Glomerular visceral epithelial cell (primary cell): ENCODE results near the gene VPS35L.
"Not testable (repeated sequence)": the region's sequence is repeated elsewhere in the genome, so short reads cannot be mapped to it uniquely, and the experiment has no call there.

Source experiments
- DNase-seq: peaks from one replicate; pipeline ENCODE4 v3.0.0-alpha.2; 2016; ENCODE audit errors: extremely low spot score

The VPS35L gene

GRCh38 chr16:19649980-19650379 lies 94.5 kb downstream of the VPS35L start:
- DNase-seq = no peak

GRCh38 chr16:19654147-19654546 lies 98.6 kb downstream of the VPS35L start:
- DNase-seq = no peak

DNA sequence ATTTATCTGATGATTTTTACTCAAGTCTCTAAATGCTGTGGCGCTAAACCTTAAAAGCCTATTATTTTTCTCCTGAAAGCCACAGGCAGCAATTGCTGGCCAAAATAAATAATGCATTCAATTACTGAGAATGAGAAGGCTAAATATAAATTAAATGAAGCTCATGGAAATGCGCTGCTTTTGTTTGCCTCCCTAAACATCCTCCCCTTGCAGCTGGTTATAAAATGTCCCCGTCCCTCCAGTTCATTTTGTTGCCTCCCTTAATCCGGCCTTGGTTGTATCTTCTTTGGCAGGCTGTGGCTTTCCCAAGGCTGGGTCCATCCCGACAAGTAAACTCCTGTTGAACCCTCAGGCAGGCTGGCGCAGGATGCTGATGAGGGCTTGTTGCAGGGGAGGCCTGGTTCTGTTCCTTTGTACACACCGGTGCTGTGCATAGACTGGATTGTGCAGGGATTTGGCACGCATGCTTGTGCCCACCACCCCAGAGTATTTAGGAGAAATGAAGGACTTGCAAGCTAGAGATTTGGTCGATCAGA lies 99.8 kb downstream of the VPS35L start:
- DNase-seq = no peak

GRCh38 chr16:19657831-19658230 lies 102.3 kb downstream of the VPS35L start:
- no peak for DNase-seq

DNA sequence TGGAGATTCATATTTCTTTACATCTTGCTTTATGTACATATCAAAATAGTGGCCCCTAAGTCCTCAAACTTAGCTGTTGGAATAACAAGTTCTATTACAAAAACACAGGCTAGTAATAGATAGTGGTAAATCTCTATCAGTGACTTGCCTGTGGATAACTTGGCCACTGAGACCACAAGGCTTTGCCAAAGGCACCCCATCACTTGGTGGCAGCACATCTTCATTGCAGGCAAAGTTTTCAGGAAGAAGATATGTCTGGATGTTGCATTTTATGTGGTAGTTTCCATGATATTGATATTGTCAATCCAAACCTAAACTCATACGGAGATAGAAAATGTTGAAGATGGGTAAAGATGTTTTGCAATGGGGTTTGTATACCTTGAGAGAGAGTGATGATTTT lies 104.1 kb downstream of the VPS35L start:
- DNase-seq = no peak

DNA sequence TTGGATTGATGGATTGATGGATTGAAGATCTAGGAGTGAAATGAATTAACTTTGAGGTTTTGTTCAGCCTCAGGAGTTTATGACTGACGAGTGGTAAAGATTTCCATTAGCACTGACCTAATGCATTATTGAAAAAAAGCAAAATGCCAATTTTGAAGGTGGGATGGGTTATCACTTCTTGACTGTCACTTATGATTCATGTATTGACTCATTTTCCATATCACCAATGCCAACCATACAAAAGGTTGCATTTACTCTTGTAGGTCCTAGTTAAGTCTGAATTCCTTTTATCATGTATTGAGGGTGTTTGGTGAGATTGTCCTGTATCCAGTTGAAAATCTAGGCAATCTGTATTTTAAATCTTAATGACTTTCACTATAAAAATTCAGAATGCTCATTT lies 104.9 kb downstream of the VPS35L start:
- no peak for DNase-seq

DNA sequence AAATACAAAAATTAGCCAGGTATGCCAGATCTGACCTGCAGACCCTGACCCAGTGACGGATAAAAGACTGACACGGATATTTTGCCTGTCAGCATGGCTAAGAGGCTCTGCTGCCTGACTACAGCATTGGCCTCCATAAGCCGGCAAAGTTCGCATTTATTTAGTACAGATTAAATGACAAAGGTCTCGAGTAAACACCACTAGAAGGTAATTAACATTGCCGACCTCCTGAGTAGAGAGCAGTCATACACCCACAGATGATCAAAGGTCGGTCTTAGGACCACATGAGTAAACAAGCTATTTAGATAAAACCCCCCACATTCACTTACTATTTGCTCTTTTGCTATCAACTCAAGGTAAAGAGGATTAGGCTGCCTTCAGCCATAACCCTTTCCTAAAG lies 106.8 kb downstream of the VPS35L start:
- no peak for DNase-seq

GRCh38 chr16:19664166-19664565 lies 108.7 kb downstream of the VPS35L start:
- no peak for DNase-seq

DNA sequence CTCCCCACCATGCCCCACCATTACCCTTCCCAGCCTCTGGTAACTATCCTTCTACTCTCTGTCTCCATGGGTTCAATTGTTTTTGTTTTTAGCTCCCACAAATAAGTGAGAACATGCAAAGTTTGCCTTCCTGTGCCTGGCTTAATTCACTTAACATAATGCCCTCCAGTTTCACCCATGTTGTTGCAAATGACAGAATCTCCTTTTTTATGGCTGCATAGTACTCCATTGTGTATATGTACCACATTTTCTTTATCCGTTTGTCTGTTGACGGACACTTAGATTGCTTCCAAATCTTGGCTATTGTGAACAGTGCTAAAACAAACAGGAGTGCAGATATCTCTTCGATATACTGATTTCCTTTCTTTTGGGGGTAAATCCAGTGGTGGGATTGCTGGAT lies 109.8 kb downstream of the VPS35L start:
- not testable (repeated sequence) for DNase-seq

GRCh38 chr16:19666477-19666876 lies 111.0 kb downstream of the VPS35L start:
- no peak for DNase-seq

- no peak for DNase-seq
Observed at GRCh38 chr16:19672378-19672777, 116.9 kb downstream of the VPS35L start.

DNA sequence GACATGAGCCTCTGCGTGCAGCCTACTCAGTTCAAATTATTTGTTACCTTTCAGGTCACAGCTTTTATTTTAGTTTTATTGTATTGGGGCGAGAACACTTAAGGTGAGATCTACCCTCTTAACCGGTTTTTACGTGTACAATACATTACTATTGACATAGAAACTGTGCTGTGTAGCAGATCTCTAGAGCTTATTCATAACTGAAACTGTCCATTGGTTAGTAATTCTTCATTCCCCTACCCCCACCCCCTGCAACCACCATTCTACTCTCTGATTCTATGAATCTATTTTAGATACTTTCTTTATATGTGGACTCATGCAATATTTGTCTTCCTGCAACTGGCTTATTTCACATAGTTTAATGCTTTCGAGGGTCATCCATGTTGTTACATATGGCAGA lies 119.0 kb downstream of the VPS35L start:
- DNase-seq = no peak

DNA sequence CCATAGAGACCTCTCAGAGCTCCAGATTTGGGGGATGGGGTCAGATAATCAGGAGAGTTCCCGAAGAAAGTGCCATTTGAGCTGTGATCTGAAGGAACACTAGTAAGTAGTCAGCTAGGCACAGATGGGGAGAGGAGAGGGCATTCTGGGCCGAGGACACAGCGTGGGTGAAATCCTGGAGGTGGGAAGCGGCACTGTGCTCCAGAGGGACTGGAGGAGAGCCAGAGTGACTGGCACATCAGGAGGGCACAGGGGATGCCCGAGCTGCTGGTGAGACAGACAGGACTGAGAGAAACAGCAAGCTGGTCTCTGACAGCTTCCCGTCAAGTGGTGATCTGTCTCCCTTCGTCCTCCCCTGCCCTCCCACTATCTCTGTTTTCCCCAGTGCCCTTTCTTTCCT lies 121.9 kb downstream of the VPS35L start:
- no peak for DNase-seq

- no peak for DNase-seq
Observed at GRCh38 chr16:19678804-19679203, 123.3 kb downstream of the VPS35L start.

DNA sequence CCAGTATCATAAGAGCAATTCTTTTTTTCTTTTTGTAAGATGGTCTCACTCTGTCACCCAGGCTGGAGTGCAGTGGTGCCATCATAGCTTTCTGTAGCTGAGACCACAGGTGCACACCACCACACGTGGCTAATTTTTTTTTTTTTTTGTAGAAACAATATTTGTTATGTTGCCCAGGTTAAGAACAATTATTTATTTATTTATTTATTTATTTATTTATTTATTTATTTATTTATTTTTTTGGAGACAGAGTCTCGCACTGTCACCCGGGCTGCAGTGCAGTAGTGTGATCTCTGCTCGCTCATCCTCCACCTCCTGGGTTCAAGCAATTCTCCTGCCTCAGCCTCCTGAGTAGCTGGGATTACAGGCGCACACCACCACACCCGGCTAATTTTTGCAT lies 123.8 kb downstream of the VPS35L start:
- DNase-seq = not testable (repeated sequence)

DNA sequence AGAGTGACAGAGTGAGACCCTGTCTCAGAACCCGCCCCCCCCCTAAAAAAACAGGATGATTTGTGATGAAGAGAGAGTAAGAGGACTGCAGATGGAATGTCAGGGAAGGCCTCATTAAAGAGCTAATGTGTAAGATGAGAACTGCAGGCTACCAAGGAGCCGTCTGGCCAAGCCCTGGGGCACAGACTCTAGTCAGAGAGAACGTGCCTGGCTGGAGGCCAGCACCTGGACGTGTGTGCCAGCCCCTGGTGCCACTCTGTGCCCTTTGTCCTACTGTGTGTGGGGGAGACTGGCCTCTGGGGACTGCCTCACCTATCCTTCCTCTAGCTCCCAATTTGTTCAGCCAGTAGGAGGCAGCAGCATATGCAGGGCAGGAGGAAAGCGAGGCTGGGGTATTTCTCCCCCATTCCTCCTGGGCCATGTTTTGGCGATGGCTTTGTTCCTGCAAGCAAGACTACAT lies 125.4 kb downstream of the VPS35L start:
- no peak for DNase-seq

DNA sequence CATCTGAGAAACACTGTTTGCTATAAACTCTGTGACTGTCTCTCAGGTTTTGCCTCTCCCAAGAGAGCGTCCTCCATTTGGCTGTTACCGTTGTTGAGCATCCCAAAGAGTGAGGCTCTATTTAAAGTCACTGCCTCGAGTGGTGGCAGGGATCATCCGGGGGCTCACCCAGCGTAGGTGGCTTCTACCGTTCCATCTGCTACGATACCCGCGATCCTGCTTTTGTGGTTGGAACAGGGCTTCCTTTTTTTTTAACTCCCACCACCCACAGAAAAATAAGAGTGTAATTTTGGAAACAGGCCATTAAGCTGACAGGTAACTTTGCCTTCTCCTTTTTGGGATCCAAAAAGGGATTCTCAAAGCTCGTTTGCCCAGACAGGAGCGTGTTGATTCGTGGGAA lies 126.1 kb downstream of the VPS35L start:
- DNase-seq = no peak

- no peak for DNase-seq
Observed at GRCh38 chr16:19683453-19684236, 128.1 kb downstream of the VPS35L start.

GRCh38 chr16:19685176-19685575 lies 129.7 kb downstream of the VPS35L start:
- no peak for DNase-seq

DNA sequence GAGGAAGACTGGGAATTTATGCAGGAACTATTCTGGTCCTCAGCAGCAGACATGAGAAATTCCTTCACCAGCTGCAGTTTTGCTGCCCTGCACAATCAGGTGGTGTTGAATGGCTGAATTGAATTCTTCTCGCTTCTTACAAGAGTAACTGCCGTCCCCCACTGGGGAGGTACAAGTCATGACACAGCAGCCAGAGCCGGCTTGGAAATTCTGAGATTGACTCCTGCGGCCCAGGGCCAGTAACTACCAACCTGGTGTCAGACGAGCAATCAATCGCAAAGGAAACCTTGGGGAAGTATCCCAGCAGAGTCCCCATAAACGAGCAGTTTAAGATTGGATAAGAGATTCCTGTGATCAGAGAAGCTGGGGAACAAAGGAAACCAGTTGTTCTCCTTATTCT lies 131.8 kb downstream of the VPS35L start:
- no peak for DNase-seq

DNA sequence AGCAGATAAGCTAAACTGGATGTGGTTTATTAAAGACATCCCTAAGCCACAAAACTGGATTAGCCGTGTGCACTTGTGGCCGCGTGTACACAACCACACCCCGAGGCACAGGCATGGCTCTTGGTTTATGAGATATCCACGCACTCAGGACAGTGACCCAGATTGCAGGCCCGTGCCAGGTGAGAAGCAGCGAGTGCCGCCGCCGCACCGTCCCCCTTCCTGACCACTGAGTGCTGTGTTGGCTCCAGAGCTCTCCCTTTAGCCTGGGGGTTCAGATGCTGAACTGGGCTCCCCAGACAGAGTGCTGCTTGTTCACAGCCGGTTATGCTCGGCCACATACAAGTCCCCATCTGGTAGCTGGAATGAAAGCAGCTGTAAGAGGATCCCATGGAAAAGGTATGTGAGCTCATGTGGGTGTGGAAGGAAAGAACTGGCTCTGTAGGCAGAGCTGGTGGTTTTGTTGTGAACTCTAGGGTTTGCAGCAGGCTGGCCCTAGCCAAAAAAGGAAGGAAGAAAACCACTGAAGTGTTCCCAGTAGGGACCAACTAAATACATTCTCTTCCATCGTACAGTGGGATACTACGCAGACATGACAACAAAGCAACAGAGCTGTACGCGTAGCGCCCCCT lies 133.0 kb downstream of the VPS35L start:
- DNase-seq = no peak

GRCh38 chr16:19689342-19689741 lies 133.8 kb downstream of the VPS35L start:
- no peak for DNase-seq

DNA sequence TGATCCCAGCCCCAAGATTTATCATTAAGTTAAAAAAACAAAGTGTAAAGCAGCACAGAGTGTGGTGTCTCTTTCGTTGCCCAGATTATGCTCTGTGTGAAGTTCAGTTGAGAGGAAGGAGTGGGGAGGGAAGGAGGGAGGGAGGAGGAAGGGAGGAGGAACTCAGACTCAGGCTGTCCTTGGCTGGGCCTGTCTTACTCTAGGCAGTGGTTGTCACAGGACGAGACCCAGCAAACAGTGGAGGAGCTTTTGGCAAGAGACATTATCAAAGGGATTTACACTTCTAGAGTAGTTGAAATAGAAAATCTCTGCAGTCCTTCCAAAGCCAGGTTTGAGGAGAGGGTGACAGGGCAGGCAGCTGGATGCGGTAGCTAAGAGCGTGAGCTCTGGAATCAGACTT lies 134.7 kb downstream of the VPS35L start:
- no peak for DNase-seq
